ENCODE results near the gene RIPOR3.
"Not testable (repeated sequence)": the region's sequence is repeated elsewhere in the genome, so short reads cannot be mapped to it uniquely, and the experiment has no call there.

The RIPOR3 gene

DNA sequence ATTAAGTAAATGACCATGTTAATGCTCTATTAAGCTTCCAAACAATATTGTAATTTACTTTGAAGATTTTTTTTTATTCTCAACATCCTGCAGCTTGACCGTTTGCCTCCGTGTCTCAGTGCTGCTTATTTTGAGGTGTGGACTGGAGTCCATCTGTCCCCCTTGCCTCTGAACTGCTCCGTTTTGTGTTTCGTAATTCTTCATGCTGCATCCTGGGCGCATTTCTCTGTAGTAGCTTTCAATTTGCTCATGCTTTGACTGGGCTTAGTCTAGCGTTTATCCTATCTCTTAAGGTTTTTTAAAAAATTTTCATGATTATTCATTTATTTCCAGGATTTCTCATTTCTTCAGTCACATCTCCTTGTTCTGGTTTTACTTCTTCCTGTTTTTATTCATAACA, 143.4 kb downstream of the RIPOR3 start:
- no peak for DNase-seq

DNA sequence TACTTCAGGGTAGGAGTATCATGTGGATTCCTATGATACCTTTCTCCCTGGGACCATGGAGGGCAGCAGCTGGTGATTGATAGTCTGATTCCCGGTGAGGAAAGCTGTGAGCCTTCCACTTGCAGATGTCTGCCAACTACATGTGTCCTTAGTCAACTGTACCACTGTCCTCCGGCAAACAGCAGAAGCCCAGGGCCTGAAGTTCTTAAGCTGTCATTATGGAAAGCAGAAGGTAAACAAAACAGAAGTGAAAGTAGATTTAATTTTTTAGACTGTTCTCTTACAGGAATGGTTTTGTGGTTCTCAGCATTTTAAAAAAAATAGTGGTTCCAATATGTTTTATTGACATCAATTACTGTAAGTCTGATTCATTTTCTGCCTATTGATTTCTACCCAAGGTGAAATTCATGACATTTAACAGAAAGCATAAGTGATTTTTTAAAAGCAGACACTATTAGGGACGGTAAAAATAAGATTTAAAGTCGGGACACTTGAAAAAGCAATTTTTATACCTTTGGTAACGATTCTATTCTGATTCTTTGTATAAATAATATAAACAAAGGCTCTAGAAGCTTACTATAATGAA, 144.5 kb downstream of the RIPOR3 start:
- DNase-seq, result no peak

DNA sequence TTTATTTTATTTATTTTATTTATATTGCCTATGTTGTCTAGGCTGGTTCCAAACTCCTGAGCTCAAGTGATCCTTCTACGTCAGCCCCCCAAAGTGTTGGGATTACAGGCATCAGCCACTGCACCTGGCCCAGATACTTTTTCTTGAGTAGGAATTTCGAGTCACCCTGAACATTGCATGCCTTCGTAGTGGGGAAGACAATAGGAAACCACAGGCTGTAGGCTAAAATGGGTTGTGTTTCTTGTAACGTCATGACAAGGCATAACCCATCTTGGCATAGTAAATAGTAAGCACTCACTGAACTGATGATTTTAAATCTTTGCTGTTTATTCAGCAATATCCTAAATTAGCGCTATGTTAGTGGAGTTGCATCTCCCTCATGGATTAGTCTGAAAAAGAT, 146.2 kb downstream of the RIPOR3 start:
- no peak for DNase-seq

DNA sequence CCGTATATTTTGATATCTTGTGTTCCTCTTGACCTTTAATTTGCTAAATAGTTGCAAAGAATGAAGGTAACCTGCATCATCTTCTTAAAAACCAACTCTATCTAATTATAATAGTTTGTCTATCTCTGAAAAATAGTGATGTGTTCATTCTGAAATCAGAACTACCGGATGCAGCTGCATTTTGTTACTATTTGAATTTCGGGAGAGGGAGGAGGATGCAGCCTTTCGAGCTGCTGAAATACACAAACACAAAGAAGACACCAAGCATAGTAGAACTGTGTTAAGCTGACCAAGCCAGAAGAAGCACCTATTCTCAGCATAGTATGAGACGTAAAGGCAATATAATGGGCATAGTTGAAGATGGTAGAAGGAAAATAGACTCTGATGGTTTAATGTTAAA, 148.0 kb downstream of the RIPOR3 start:
- DNase-seq, result no peak

DNA sequence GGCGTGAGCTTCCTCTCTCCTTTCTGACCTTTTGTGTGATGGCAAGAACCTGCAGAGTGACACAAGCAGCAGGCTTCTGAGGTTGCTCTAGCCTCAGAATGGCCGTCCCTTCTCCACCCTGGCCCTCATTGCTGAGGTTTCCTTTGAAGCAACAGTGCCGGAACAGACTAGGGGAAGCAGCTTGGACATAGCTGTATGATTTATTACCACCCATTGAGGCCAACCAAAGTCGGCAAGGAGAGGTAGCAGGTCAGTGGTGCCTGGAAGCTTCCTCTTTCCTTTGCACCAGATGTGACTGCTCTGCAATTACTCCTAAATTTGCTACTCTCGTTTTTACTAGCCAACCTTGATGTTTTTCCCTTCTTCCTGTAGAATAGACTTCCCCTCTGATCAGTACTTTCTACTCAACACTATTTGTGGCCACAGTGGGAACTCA, 149.7 kb downstream of the RIPOR3 start:
- no peak for DNase-seq

DNA sequence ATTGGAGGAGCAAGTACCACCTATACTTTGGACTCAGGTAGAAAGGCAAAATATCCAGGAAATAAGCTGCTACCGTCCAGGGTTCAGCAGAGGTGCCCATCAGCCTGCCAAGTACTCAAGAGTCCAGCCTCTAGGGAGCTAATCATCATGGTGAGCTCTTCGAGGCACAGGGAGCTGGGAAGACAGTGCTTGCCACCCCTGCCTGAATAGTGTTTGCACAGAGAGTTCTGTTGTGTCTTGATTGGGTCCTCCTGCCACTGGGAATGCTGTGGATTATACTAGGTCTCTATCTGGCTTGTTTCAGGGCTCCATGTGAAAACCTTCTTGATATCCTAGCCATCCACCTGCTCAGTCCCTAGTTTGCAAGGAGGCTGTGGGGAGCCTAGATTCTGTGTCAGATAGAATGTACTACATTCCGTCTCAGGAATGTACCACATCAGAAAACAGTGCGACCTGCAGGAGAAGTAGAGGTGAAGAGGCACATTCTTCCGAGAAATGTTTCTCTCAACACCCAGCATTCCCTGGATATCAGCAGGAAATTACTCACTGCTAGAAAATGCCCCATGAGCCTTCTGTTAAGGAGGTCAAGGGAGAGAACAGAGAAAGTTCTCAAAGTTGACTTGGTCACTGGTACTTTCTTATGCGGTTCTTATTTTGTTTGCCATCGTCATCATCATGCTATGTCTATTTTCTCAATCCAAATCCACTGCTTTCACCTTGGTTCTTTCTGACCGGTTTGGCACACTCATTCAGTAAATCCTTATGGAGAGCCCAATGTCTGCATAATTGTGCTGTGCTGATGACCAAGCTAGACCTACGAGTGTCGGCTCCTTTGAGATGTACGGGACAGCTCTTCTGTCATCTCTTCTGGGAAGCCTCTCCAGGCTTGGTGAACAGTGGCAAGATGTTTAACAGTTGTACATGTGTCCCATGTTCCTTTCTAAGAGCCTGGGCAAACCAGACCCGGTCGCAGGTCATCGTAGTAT, 150.4 kb downstream of the RIPOR3 start:
- DNase-seq, result peak in 1 of 3 experiments; percentile 43

DNA sequence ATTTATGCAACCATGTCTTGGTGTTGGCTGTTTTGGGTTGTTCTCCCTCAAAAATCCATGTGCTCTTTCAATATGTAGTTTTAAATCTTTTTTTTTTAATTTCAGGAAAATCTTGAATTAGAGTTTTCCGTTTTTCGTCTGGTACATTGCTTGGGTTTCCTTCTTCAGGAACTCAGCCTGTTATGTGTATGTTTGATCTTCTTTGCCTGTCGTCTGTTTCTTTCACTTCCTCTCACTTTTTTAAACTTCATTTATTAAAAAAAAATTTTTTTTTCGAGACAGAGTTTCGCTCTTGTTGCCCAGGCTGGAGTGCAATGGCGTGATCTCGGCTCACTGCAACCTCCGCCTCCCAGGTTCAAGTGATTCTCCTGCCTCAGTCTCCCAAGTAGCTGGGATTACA, 151.5 kb downstream of the RIPOR3 start:
- not testable (repeated sequence) for DNase-seq

DNA sequence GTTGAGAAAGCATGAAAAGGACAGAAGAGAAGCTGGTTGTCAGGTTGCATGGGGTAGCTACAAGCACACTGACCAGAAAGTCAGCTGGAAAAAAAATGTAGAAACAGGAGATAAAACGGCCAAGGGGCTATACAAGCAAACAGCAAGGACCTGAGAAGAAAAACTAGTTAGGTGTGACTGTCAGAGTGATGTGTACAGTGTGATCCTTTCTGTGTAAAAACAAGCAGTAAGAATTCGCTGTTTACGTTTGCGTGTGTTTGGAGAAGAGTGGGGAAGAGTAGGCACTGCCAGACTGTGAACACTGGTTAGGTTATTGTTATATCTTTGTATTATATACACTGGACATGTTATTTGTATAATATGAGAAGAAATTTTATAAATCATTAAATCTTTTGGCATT, 153.1 kb downstream of the RIPOR3 start:
- DNase-seq, result no peak

DNA sequence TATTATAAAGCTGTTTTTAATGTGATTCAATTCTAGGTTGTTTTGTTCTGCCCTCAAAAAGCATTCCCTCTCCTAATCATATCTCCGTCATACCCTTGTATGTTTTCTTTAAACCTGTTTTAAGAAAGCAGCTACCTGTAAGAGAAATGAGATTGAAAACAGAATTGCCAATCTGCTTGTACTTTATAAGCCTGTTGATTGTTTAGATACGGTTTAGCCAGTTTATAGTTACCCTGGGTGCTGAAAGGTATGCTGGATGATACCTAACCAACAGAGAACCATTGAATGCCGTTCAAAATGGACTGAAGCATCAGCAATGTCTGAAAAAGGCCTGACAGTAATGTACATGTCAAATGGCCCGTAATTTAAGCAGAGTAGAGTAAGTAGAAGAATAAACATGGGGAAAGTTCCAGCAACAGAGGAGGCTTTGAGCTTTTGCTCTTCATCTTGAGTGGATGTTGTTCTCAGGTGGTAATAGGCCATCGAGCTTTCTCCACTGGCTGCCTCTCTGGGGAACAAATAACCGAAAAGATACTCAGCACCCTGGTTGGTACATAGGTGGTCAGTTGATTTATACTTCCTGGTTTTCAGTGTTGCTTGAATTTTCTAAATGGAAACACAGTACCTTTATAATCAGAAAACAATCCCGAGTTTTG, 153.7 kb downstream of the RIPOR3 start:
- DNase-seq, result peak in 1 of 3 experiments; percentile 83

DNA sequence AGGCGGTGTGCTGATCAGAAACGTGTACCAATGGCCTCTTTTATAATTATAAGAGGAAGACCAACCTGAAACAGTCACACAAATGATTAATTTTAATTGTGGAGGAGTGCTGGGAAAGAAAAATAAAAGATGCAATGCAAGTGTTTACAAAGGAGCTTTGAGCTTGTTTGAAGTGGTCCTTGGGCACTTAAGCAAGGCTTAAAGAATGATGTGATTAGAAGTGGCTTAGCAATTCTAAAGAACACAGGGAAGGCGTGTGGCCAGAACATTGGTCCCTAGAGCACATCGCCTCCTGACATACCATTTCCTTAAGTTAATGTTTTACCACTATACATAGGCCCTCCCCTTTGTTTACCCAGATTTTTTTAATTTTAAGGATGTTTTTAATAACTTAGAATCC, 155.0 kb downstream of the RIPOR3 start:
- DNase-seq, result peak in 2 of 3 experiments; percentile 52 to 71

Measured in NCI-H1417 (cell line).